Neural progenitor cell (in vitro differentiated cells): ENCODE measurements around the gene HSD17B13. TPM values are rescaled to one million over a fixed set of nuclear protein-coding genes. Genes with fewer than 3 reads are reported as not detected.

Experiments
- DNase-seq: peaks from one replicate; pipeline ENCODE4 v3.0.0-alpha.2; 2016; ENCODE audit warnings: low spot score
- H2AFZ ChIP-seq: fragments of 200-600 bp; sonication (generic); replicated peaks from 2 replicates; pipeline ENCODE4 v1.6.1; 2016; ENCODE audit warnings: antibody characterized with exemption
- H3F3A ChIP-seq: fragments of 200-600 bp; sonication (generic); 2 replicates; pipeline ENCODE4 v1.6.1; 2016; ENCODE audit warnings: antibody characterized with exemption, low read depth
- H3K27ac ChIP-seq: fragments of 200-600 bp; sonication (generic); 2 replicates; pipeline ENCODE4 v1.5.1; 2016; ENCODE audit warnings: mild to moderate bottlenecking
- H3K27me3 ChIP-seq: fragments of 200-600 bp; sonication (generic); 2 replicates; pipeline ENCODE4 v1.6.1; 2016; ENCODE audit warnings: mild to moderate bottlenecking, moderate library complexity
- H3K36me3 ChIP-seq: fragments of 200-600 bp; sonication (generic); 2 replicates; pipeline ENCODE4 v1.5.1; 2016
- H3K4me1 ChIP-seq: fragments of 200-600 bp; sonication (generic); 2 replicates; pipeline ENCODE4 v1.6.1; 2016; ENCODE audit warnings: mixed run types
- H3K4me2 ChIP-seq: fragments of 200-600 bp; sonication (generic); 2 replicates; pipeline ENCODE4 v1.6.1; 2016
- H3K4me3 ChIP-seq: fragments of 200-600 bp; sonication (generic); 2 replicates; pipeline ENCODE4 v1.5.1; 2016
- H3K79me2 ChIP-seq: fragments of 200-600 bp; sonication (generic); 2 replicates; pipeline ENCODE4 v1.6.1; 2016; ENCODE audit warnings: low read depth
- H3K9ac ChIP-seq: fragments of 200-600 bp; sonication (generic); 2 replicates; pipeline ENCODE4 v1.6.1; 2016
- H3K9me3 ChIP-seq: fragments of 200-600 bp; sonication (generic); 2 replicates; pipeline ENCODE4 v1.5.1; 2016; ENCODE audit warnings: low read depth
- H4K20me1 ChIP-seq: fragments of 200-600 bp; sonication (generic); 2 replicates; pipeline ENCODE4 v1.6.1; 2016; ENCODE audit warnings: low read depth
- H3K27ac Mint-ChIP-seq: 3 replicates; pipeline ENCODE4 v1.8.0; 2021; ENCODE audit warnings: mixed read lengths
- H3K27me3 Mint-ChIP-seq: 2 replicates; pipeline ENCODE4 v1.8.0; 2022; ENCODE audit warnings: low read depth, mild to moderate bottlenecking, inconsistent platforms, moderate library complexity, mixed read lengths; ENCODE audit not compliant: insufficient read depth
- H3K36me3 Mint-ChIP-seq: 3 replicates; pipeline ENCODE4 v1.8.0; 2021; ENCODE audit warnings: mixed read lengths
- H3K4me1 Mint-ChIP-seq: 3 replicates; pipeline ENCODE4 v1.8.0; 2021; ENCODE audit warnings: mixed read lengths
- H3K4me3 Mint-ChIP-seq: 3 replicates; pipeline ENCODE4 v1.8.0; 2021; ENCODE audit warnings: mild to moderate bottlenecking, moderate library complexity, mixed read lengths
- H3K9me3 Mint-ChIP-seq: 3 replicates; pipeline ENCODE4 v1.8.0; 2020; ENCODE audit warnings: mixed read lengths
- EZH2 ChIP-seq: fragments of 200-600 bp; sonication (generic); IDR thresholded peaks from 2 replicates; pipeline ENCODE4 v1.6.1; 2017; ENCODE audit warnings: antibody characterized with exemption, mild to moderate bottlenecking, moderate library complexity
- EZH2phosphoT487 ChIP-seq: fragments of 200-600 bp; sonication (generic); IDR thresholded peaks from 2 replicates; pipeline ENCODE4 v1.6.1; 2017; ENCODE audit warnings: antibody characterized with exemption
- total RNA-seq: library from RNA; depleted of rRNA; stranded (reverse); fragments of >200 nt; gene quantifications from 2 replicates; pipeline ENCODE4 v1.2.3, GENCODE V29; 2015; ENCODE audit warnings: low replicate concordance
- TF ChIP-seq, protein P1 (sequence below): fragments of 200-600 bp; sonication (generic); IDR thresholded peaks from 2 replicates; pipeline ENCODE4 v1.5.1; 2017; ENCODE audit warnings: antibody characterized with exemption, mild to moderate bottlenecking

HSD17B13 gene
- total RNA-seq, 1 donor from 2014 or later: 0.60 TPM

DNA sequence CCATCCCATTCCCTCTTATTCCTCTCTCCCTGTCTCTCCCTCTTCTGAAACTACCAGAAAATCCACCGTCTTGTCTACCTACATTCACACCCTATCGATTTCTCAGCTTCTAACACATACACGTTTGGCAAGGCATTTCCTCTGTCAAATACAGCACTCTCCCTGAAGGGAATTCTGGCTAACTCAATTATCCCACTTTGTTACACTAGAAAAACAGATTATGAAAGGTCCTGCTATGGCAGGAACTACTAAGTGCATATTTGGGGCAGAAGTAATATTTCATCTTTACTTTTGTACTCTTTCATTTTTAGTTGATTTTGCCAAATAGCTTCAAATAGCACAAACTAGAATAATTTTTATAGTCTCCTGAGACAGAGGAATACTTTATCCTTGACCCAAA is 55.7 kb downstream of the HSD17B13 start:
- Histone ChIP-seq H3K36me3 (no peaks in the 10 kb centered on the region), H3F3A (no peaks in the 10 kb centered on the region), H3K9me3 (no peaks in the 10 kb centered on the region), H2AFZ (no peak overlapping the region), H3K4me1 (peaks cover 14% of the 10 kb centered on the region), H3K4me3 (no peak overlapping the region), H3K27ac (no peak overlapping the region), H4K20me1 (no peaks in the 10 kb centered on the region), H3K4me2 (no peak overlapping the region), H3K79me2 (no peaks in the 10 kb centered on the region), H3K9ac (no peak overlapping the region), H3K27me3 (no peaks in the 10 kb centered on the region)
- Mint-ChIP-seq H3K4me3 (no peak overlapping the region), H3K27ac (peak overlapping the region; percentile 6), H3K27me3 (peaks cover 2% of the 10 kb centered on the region), H3K36me3 (no peaks in the 10 kb centered on the region), H3K4me1 (peaks cover 18% of the 10 kb centered on the region), H3K9me3 (peaks cover 5% of the 10 kb centered on the region)
- TF ChIP-seq EZH2phosphoT487: no peak
- no peak for TF ChIP-seq EZH2
- TF ChIP-seq, protein P1, sequence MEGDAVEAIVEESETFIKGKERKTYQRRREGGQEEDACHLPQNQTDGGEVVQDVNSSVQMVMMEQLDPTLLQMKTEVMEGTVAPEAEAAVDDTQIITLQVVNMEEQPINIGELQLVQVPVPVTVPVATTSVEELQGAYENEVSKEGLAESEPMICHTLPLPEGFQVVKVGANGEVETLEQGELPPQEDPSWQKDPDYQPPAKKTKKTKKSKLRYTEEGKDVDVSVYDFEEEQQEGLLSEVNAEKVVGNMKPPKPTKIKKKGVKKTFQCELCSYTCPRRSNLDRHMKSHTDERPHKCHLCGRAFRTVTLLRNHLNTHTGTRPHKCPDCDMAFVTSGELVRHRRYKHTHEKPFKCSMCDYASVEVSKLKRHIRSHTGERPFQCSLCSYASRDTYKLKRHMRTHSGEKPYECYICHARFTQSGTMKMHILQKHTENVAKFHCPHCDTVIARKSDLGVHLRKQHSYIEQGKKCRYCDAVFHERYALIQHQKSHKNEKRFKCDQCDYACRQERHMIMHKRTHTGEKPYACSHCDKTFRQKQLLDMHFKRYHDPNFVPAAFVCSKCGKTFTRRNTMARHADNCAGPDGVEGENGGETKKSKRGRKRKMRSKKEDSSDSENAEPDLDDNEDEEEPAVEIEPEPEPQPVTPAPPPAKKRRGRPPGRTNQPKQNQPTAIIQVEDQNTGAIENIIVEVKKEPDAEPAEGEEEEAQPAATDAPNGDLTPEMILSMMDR: no peak
- DNase-seq: no peak

DNA sequence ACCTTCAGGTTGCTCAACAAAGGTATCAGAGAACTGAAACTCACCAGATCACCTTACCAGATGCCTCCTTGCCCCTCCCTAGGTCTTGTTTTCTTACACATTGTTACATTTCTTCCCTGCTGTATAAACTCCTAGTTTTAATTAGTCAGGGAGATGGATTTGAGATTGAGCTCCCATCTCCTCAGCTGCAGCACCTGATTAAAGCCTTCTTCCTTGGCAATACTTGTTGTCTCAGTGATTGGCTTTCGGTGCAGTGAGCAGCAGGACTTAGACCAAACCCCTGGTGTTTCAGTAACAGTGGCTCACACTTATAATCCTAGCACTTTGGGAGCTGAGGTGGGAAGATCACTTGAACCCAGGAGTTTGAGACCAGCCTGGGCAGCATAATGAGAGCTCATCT is 59.8 kb downstream of the HSD17B13 start:
- peaks cover 3% of the 10 kb centered on the region for H3K4me1 Mint-ChIP-seq
- H3K4me3 Mint-ChIP-seq: no peak overlapping the region

DNA sequence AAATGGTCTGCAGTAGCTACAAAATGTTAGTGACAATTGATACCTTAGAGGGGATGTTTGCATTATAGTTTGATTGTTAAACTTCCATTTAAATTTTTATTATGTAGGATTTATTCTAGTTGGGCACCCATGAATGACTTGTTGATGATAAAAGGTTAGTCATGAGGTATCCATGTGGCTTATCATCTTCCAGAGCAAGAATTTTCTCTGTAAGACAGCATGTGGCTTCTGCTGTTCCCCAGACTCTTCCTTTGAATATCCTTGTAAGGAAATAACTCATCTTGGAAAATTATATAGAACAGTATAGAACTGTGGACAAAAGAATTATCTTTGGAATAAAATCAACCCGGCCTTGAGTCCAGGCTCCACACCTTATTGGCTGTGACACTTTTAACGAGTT is 62.2 kb downstream of the HSD17B13 start:
- Histone ChIP-seq H3K4me3 (no peak overlapping the region), H3K4me2 (no peak overlapping the region), H3K79me2 (no peaks in the 10 kb centered on the region), H4K20me1 (no peaks in the 10 kb centered on the region), H3K27me3 (no peaks in the 10 kb centered on the region), H3K9me3 (no peaks in the 10 kb centered on the region), H3K36me3 (no peaks in the 10 kb centered on the region), H2AFZ (no peak overlapping the region), H3K4me1 (peaks cover 7% of the 10 kb centered on the region), H3K27ac (no peak overlapping the region), H3K9ac (no peak overlapping the region), H3F3A (no peaks in the 10 kb centered on the region)
- no peak for DNase-seq
- H3K9me3 Mint-ChIP-seq: peaks cover 12% of the 10 kb centered on the region
- no peaks in the 10 kb centered on the region for H3K36me3 Mint-ChIP-seq
- H3K4me1 Mint-ChIP-seq: no peaks in the 10 kb centered on the region
- TF ChIP-seq EZH2phosphoT487: no peak
- H3K27me3 Mint-ChIP-seq: peaks cover 3% of the 10 kb centered on the region
- no peak overlapping the region for H3K4me3 Mint-ChIP-seq
- no peak overlapping the region for H3K27ac Mint-ChIP-seq

More for the DNA sequence above, 59.8 kb downstream of the HSD17B13 start:
- peaks cover 9% of the 10 kb centered on the region for H3K9me3 Mint-ChIP-seq
- H3K79me2 ChIP-seq: no peaks in the 10 kb centered on the region
- H3K27ac ChIP-seq: no peak overlapping the region
- H3K27me3 Mint-ChIP-seq: peaks cover 5% of the 10 kb centered on the region
- H2AFZ ChIP-seq: no peak overlapping the region
- no peaks in the 10 kb centered on the region for H3F3A ChIP-seq
- H3K27ac Mint-ChIP-seq: no peak overlapping the region
- no peak overlapping the region for H3K4me2 ChIP-seq
- H3K9ac ChIP-seq: no peak overlapping the region
- H3K4me1 ChIP-seq: peaks cover 2% of the 10 kb centered on the region
- H3K4me3 ChIP-seq: no peak overlapping the region
- no peak for TF ChIP-seq EZH2
- no peak for TF ChIP-seq EZH2phosphoT487
- TF ChIP-seq, protein P1: no peak
- H3K36me3 ChIP-seq: no peaks in the 10 kb centered on the region
- H3K9me3 ChIP-seq: no peaks in the 10 kb centered on the region
- DNase-seq: no peak
- H3K27me3 ChIP-seq: no peaks in the 10 kb centered on the region
- H4K20me1 ChIP-seq: no peaks in the 10 kb centered on the region
- no peaks in the 10 kb centered on the region for H3K36me3 Mint-ChIP-seq

DNA sequence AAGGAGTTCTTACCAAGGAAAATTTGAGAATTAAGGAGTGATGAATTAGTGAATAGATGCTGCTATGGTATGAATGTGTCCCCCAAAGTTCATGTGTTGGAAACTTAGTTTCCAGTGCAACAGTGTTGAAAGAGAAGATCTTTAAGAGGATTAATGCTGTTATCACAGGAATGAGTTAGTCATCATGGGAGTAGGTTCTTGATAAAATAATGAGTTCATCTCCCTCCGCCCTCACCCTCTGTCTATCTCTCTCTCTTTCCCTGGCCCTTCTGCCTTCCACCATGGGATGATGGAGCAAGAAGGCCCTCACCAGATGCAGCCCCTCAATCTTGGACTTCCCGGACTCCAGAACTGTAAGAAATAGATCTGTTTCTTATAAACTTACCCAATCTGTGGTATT is 64.0 kb downstream of the HSD17B13 start:
- no peaks in the 10 kb centered on the region for H3K9me3 ChIP-seq
- H3K4me1 ChIP-seq: peaks cover 7% of the 10 kb centered on the region
- H3K27me3 ChIP-seq: no peaks in the 10 kb centered on the region
- no peak overlapping the region for H3K27ac ChIP-seq
- no peak overlapping the region for H2AFZ ChIP-seq
- no peak overlapping the region for H3K4me3 ChIP-seq
- DNase-seq: no peak
- TF ChIP-seq EZH2phosphoT487: no peak
- TF ChIP-seq, protein P1: no peak
- no peak for TF ChIP-seq EZH2
- no peak overlapping the region for H3K27ac Mint-ChIP-seq
- no peaks in the 10 kb centered on the region for H3F3A ChIP-seq
- H3K9me3 Mint-ChIP-seq: peaks cover 12% of the 10 kb centered on the region
- no peaks in the 10 kb centered on the region for H3K79me2 ChIP-seq
- no peaks in the 10 kb centered on the region for H3K36me3 Mint-ChIP-seq
- no peak overlapping the region for H3K9ac ChIP-seq
- no peak overlapping the region for H3K4me3 Mint-ChIP-seq
- no peak overlapping the region for H3K4me2 ChIP-seq
- no peaks in the 10 kb centered on the region for H4K20me1 ChIP-seq
- H3K36me3 ChIP-seq: no peaks in the 10 kb centered on the region
- H3K4me1 Mint-ChIP-seq: no peaks in the 10 kb centered on the region
- peaks cover 3% of the 10 kb centered on the region for H3K27me3 Mint-ChIP-seq
